ENCODE data around the gene LMBR1L.

The LMBR1L gene

DNA sequence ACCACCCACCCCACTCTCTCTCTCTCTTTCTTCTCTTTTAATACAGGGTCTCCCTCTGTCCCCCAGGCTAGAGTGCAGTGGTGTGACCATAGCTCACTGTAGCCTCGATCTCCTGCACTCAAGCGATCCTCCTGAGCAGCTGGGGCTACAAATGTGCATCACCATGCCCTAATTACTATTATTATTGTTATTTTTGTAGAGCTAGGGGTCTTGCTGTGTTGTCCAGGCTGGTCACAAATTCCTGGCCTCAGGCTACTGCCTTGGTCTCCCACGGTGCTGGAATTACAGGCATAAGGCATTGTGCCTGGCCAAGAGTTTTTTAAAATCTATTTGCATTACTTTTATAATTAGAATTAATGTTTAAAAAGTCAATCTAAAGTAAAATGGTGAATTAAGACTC is 43.6 kb upstream of the LMBR1L start:
- no peaks in the 10 kb centered on the region for H3K9me3 ChIP-seq (ENCODE audit: control insufficient read depth, insufficient read depth, low read depth, low read length)
- H3K4me3 ChIP-seq (ENCODE audit: low read depth, low read length) = no peak overlapping the region
- H3K4me1 ChIP-seq (ENCODE audit: control insufficient read depth, insufficient read depth, low read length) = no peaks in the 10 kb centered on the region
- CTCF ChIA-PET = interaction anchor here (0.6 kb wide), 1 partner anchor 21 kb away, joined by 3 read pairs; no protein-coding TSS in a partner anchor
- peak; percentile 60 for TF ChIP-seq ZNF121 (tag by site-specific recombination; IDR thresholded peaks at IDR 0.05)
- TF ChIP-seq, protein P1, sequence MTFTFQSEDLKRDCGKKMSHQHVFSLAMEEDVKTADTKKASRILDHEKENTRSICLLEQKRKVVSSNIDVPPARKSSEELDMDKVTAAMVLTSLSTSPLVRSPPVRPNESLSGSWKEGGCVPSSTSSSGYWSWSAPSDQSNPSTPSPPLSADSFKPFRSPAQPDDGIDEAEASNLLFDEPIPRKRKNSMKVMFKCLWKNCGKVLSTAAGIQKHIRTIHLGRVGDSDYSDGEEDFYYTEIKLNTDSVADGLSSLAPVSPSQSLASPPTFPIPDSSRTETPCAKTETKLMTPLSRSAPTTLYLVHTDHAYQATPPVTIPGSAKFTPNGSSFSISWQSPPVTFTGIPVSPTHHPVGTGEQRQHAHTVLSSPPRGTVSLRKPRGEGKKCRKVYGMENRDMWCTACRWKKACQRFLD (tag by site-specific recombination; IDR thresholded peaks at IDR 0.05) = no peak
- no peak overlapping the region for H3K27ac ChIP-seq (ENCODE audit: extremely low read depth, low read depth, low read length)
- POLR2A ChIA-PET = no interaction called here
- H3K36me3 ChIP-seq (ENCODE audit: control insufficient read depth in 2 of 2, insufficient read depth in 1 of 2, low read length in 2 of 2) = no peaks in the 10 kb centered on the region

DNA sequence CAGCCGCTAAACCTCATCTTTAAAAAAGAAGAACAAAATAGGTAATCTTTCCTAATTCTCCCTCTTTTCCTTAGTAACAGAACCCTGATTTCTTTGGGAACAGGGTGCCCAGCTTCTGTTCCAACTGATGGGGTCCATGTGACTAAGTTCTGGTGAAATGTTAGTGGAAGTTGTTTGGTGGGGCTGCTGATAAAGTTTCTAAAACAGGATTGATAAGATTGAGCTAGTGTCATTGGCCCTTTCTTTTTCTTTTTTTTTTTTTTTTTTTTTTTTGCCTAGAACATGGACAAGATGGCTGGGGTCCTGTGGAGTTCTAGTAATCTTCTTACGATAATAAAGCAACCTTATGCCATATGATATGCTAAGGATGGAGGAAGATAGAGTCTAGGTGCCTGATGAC is 36.7 kb upstream of the LMBR1L start:
- no peak overlapping the region for H3K4me3 ChIP-seq (ENCODE audit: low read depth, low read length)
- no peak overlapping the region for H3K27ac ChIP-seq (ENCODE audit: extremely low read depth, low read depth, low read length)
- no peaks in the 10 kb centered on the region; a peak in 1 of 3 replicates for H3K36me3 ChIP-seq (ENCODE audit: control insufficient read depth in 2 of 2, insufficient read depth in 1 of 2, low read length in 2 of 2)
- H3K4me1 ChIP-seq (ENCODE audit: control insufficient read depth, insufficient read depth, low read length) = no peaks in the 10 kb centered on the region
- no peak for TF ChIP-seq ZNF843 (tag by site-specific recombination; IDR thresholded peaks at IDR 0.05)
- no peak for TF ChIP-seq KLF9 (tag by site-specific recombination; IDR thresholded peaks at IDR 0.05; ENCODE audit: low read depth)
- no peak for TF ChIP-seq ZNF404 (tag by site-specific recombination; IDR thresholded peaks at IDR 0.05)
- no peak for TF ChIP-seq ZSCAN30 (tag by site-specific recombination; IDR thresholded peaks at IDR 0.05)
- TF ChIP-seq ZNF549 (tag by site-specific recombination; IDR thresholded peaks at IDR 0.05) = no peak
- no peak for TF ChIP-seq ZNF23 (tag by site-specific recombination; IDR thresholded peaks at IDR 0.05; ENCODE audit: borderline replicate concordance)
- no peak for TF ChIP-seq ZNF394 (tag by site-specific recombination; IDR thresholded peaks at IDR 0.05; ENCODE audit: borderline replicate concordance)
- no peak for TF ChIP-seq ZFP37 (tag by site-specific recombination; IDR thresholded peaks at IDR 0.05)
- TF ChIP-seq SETDB1 (IDR thresholded peaks at IDR 0.05; ENCODE audit: insufficient read length, low read length) = no peak
- no peak for TF ChIP-seq PRDM1 (tag by site-specific recombination; IDR thresholded peaks at IDR 0.05)
- no peak for TF ChIP-seq KLF10 (tag by site-specific recombination; IDR thresholded peaks at IDR 0.05)
- no peak for TF ChIP-seq ZSCAN23 (tag by site-specific recombination; IDR thresholded peaks at IDR 0.05)
- ChIA-PET CTCF (interaction anchor here (0.9 to 1.2 kb wide), 3 partner anchors 16 to 159 kb away, joined by 3 to 4 read pairs (median 4); partner anchors contain the start of gene TUBA1B), POLR2A (interaction anchor here (2.3 kb wide), 1 partner anchor 17 kb away, joined by 12 read pairs; the partner anchor contains the start of gene TUBA1B)
- no peaks in the 10 kb centered on the region for H3K9me3 ChIP-seq (ENCODE audit: control insufficient read depth, insufficient read depth, low read depth, low read length)

DNA sequence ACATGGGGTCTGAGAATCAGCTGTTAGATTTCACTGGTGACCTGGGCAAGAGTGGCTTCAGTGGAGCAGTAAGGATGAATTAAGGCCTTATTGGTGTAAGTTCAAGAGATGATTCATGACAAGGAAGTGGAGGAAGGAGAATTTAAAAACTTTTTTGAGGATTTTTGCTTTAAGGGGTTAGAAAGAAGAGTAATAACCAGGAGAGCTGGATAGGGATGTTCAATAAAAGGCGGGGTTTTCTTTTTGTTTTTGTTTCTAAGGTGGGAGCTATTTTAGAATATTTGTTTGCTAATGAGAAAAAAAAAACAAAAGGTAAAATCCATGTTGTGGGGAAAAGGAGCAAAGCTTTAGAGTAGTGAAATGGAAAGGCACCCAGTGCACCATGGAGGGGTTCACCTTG is 35.8 kb upstream of the LMBR1L start:
- H3K4me3 ChIP-seq (ENCODE audit: low read depth, low read length) = no peak overlapping the region
- TF ChIP-seq ZNF335 (tag by site-specific recombination; conservative IDR thresholded peaks at IDR 0.05) (no peak), ZNF184 (tag by site-specific recombination; IDR thresholded peaks at IDR 0.05) (peak; percentile 93), ZNF514 (tag by site-specific recombination; IDR thresholded peaks at IDR 0.05) (no peak), ZNF174 (tag by site-specific recombination; IDR thresholded peaks at IDR 0.05) (no peak)
- no peaks in the 10 kb centered on the region; a peak in 1 of 3 replicates for H3K36me3 ChIP-seq (ENCODE audit: control insufficient read depth in 2 of 2, insufficient read depth in 1 of 2, low read length in 2 of 2)
- no peaks in the 10 kb centered on the region for H3K4me1 ChIP-seq (ENCODE audit: control insufficient read depth, insufficient read depth, low read length)
- H3K9me3 ChIP-seq (ENCODE audit: control insufficient read depth, insufficient read depth, low read depth, low read length) = no peaks in the 10 kb centered on the region
- CTCF ChIA-PET = interaction anchor here (0.6 to 1.2 kb wide), 3 partner anchors 83 to 362 kb away, joined by 3 read pairs; no protein-coding TSS in a partner anchor
- H3K27ac ChIP-seq (ENCODE audit: extremely low read depth, low read depth, low read length) = no peak overlapping the region
- POLR2A ChIA-PET = interaction anchor here (2.3 kb wide), 1 partner anchor 16 kb away, joined by 12 read pairs; the partner anchor contains the start of gene TUBA1B

DNA sequence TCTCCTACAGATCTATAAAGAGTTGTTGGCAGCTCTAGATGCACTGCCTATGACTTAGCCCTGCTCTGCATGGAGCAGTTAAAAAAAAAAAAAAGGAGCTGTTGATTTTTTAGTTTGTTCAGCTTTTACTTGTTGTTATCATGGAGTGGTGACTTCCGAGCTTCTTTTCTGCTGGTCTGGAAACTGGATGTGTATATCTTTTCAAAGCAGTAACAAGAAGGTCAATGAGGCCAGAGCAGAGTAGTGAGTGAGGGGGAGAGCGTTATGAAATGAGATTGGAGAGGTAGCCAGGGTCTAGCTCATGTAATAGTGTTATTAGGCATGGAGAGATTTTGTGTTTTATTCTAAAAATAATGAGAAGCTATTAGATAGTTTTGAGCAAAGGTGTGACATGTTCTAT is 33.7 kb upstream of the LMBR1L start:
- Histone ChIP-seq H3K27ac (ENCODE audit: extremely low read depth, low read depth, low read length) (no peak overlapping the region), H3K36me3 (ENCODE audit: control insufficient read depth in 2 of 2, insufficient read depth in 1 of 2, low read length in 2 of 2) (no peaks in the 10 kb centered on the region; a peak in 1 of 3 replicates), H3K9me3 (ENCODE audit: control insufficient read depth, insufficient read depth, low read depth, low read length) (no peaks in the 10 kb centered on the region), H3K4me1 (ENCODE audit: control insufficient read depth, insufficient read depth, low read length) (no peaks in the 10 kb centered on the region), H3K4me3 (ENCODE audit: low read depth, low read length) (no peak overlapping the region)
- TF ChIP-seq, protein P2, sequence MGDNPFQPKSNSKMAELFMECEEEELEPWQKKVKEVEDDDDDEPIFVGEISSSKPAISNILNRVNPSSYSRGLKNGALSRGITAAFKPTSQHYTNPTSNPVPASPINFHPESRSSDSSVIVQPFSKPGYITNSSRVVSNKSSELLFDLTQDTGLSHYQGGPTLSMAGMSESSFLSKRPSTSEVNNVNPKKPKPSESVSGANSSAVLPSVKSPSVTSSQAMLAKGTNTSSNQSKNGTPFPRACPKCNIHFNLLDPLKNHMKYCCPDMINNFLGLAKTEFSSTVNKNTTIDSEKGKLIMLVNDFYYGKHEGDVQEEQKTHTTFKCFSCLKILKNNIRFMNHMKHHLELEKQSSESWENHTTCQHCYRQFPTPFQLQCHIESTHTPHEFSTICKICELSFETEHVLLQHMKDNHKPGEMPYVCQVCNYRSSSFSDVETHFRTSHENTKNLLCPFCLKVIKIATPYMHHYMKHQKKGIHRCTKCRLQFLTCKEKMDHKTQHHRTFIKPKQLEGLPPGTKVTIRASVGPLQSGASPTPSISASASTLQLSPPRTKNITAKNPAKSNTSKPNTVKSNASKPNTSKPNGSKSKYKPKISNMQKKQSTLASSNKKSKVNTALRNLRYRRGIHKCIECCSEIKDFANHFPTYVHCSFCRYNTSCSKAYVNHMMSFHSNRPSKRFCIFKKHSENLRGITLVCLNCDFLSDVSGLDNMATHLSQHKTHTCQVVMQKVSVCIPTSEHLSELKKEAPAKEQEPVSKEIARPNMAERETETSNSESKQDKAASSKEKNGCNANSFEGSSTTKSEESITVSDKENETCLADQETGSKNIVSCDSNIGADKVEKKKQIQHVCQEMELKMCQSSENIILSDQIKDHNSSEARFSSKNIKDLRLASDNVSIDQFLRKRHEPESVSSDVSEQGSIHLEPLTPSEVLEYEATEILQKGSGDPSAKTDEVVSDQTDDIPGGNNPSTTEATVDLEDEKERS (tag by site-specific recombination; IDR thresholded peaks at IDR 0.05) = no peak
- TF ChIP-seq ZNF248 (tag by site-specific recombination; IDR thresholded peaks at IDR 0.05) = no peak
- TF ChIP-seq ZNF184 (tag by site-specific recombination; IDR thresholded peaks at IDR 0.05) = no peak
- no peak for TF ChIP-seq ZNF404 (tag by site-specific recombination; IDR thresholded peaks at IDR 0.05)
- TF ChIP-seq ZNF354C (tag by site-specific recombination; IDR thresholded peaks at IDR 0.05; ENCODE audit: borderline replicate concordance, low read depth) = no peak
- no peak for TF ChIP-seq ZNF223 (tag by site-specific recombination; IDR thresholded peaks at IDR 0.05)
- no peak for TF ChIP-seq ZNF324 (tag by site-specific recombination; IDR thresholded peaks at IDR 0.05)
- no peak for TF ChIP-seq ZNF701 (tag by site-specific recombination; IDR thresholded peaks at IDR 0.05)
- TF ChIP-seq ZNF521 (tag by site-specific recombination; IDR thresholded peaks at IDR 0.05) = no peak
- no peak for TF ChIP-seq ZSCAN30 (tag by site-specific recombination; IDR thresholded peaks at IDR 0.05)
- ChIA-PET CTCF (interaction anchor here (0.6 to 1.0 kb wide), 2 partner anchors 13 to 161 kb away, joined by 3 to 4 read pairs; partner anchors contain the start of gene TUBA1B), POLR2A (interaction anchor here (4.2 kb wide), 1 partner anchor 13 kb away, joined by 23 read pairs; the partner anchor contains the start of gene TUBA1B)
